GM20431 (cell line): ENCODE measurements around the gene UPF2.
"Not testable (repeated sequence)": the region's sequence is repeated elsewhere in the genome, so short reads cannot be mapped to it uniquely, and the experiment has no call there.

Experiments
- in situ Hi-C: fragments of 300-500 bp; cut with MseI, MboI; formaldehyde crosslinking; loops from one replicate; pipeline ENCODE4 v1.15.0; 2020; ENCODE audit warnings: low sequenced_read_pairs; ENCODE audit not compliant: unreplicated experiment

UPF2 gene

GRCh38 chr10:11909618-11910017 lies 133.0 kb downstream of the UPF2 start:
- in situ Hi-C loops, result no loop called here

- in situ Hi-C loops, result no loop called here
Measured at GRCh38 chr10:11908991-11909390, 133.6 kb downstream of the UPF2 start.

DNA sequence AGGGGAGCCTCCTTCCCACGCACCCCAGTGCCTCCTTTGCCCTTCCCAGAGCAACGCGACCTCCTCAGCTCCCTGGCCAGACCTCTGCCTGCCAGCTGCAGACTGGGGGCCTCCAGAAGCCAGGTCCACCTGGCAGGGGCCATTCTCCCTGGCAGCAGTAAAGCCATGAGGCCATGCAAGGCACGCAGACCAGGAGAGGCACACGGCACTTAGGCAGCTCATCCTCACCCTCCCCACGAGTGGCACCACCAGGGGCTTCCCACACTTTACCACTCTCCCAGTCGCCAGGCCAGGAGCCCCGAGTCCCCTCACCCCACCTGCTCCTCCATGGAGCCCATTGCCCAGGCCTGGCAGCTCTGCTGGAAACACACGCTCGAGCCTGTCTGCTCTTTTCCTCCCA lies 134.1 kb downstream of the UPF2 start:
- in situ Hi-C loops, result no loop called here

DNA sequence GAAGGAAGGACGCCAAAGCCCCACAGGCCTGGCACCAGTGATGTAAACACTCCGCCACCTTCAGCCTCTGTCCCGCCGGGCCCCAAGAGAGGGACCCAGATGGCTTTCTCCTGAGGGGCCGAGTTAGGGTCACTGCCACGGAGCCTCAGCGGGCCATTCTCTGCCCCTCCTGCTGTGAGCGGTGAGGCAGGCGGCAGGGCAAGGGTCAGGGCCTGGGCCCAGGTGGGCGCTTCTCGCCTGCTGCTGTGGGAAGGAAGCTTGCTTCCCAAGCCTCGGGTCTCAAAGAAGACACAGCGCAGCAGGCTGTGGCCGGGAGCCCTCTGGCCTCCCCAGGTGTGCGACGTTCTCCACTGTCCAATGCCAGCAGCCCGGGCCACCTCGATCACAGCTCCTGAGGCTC lies 134.7 kb downstream of the UPF2 start:
- in situ Hi-C loops, result no loop called here

GRCh38 chr10:11906714-11907113 lies 135.9 kb downstream of the UPF2 start:
- in situ Hi-C loops, result no loop called here

GRCh38 chr10:11902646-11903045 lies 140.0 kb downstream of the UPF2 start:
- in situ Hi-C loops, result no loop called here

DNA sequence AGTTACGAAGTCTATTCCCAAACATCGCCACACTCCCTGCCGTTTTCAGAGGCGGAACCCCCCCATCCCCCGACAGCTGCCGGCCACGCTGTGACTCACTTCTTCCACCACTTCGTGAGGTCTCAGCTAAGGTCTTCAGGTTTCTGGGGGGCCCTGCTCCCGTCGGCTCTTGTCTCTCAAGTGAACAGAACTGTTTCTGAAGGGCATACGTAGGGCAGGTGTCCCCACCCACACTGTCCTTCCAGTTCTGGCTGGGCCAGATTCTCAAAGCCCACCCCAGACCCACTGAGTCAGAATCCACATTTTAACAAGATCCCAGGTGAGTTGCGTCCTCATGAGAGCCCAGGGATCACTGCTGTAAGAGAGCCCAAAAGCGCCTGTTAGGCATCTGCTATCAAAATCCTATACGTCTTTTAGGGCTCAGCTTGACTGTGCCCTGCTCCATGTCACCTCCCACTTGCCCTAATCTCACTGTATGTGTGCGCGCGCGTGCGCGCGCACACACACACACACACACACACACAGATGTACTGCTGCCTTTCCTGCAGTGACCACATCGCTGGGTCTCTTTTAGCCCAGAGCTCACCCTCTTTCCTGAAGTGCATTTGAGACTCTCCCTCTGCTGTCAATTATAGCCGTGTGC lies 140.7 kb downstream of the UPF2 start:
- in situ Hi-C loops, result no loop called here

GRCh38 chr10:11901454-11901832 lies 141.2 kb downstream of the UPF2 start:
- in situ Hi-C loops, result no loop called here

DNA sequence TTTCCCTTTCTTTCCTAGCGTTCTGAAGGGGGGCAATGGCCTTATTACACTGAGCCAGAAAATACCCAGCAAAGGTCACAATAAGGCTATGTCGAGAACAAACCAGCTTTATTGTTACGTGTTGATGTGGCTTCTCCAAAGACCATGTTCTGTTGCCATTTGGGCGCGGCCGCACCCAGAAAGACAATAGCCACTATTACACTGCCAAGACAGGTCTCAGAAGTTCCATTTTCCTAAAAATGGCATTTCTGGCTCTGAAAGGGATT lies 141.6 kb downstream of the UPF2 start:
- in situ Hi-C loops, result no loop called here

- in situ Hi-C loops, result no loop called here
Measured at GRCh38 chr10:11899067-11899876, 143.3 kb downstream of the UPF2 start.

- in situ Hi-C loops, result no loop called here
Measured at GRCh38 chr10:11898372-11899066, 144.1 kb downstream of the UPF2 start.

DNA sequence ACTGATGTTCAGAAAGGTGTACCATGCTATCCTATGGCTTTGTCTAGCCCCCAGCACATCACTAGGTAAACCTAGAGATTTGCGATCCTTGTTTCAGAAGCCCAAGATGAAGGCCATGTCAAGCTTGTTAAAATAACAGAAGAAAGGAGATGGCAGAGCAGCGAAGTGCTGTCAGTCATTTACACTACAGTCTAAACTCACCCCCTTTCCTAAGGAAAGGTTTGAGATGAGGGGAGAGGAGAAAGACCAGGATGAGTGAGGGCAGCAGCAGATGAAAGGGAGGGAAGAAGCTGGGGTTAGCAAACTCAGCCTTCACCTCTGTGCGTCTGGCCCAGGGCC lies 144.6 kb downstream of the UPF2 start:
- in situ Hi-C loops, result no loop called here

DNA sequence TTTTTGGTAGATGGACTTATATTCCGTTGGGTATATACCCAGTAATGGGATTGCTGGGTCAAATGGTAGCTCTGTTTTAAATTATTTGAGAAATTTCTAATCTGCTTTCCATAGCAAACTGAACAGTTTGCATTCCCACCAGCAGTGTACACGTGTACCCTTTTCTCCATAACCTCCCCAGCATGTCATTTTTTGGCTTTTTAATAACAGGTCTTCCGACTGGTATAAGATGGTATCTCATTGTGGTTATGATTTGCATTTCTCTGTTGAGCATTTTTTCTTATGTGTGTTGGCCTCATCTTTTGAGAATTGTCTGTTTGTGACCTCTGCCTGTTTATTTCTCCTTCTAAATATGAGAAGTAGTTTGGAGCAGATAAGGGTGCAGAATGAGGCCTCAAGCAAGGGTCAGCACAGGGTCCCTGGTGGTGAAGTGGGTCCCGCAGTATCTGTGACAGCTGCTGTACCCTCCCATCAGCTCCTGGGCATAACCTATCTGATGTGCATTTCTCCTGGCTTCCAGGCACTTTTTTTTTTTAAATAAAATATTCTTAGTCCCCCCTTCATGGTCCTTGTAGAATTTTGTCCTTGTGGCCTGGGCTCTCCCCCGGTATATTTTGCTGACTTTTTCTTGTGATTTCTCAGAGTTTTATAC lies 145.9 kb downstream of the UPF2 start:
- in situ Hi-C loops, result no loop called here

DNA sequence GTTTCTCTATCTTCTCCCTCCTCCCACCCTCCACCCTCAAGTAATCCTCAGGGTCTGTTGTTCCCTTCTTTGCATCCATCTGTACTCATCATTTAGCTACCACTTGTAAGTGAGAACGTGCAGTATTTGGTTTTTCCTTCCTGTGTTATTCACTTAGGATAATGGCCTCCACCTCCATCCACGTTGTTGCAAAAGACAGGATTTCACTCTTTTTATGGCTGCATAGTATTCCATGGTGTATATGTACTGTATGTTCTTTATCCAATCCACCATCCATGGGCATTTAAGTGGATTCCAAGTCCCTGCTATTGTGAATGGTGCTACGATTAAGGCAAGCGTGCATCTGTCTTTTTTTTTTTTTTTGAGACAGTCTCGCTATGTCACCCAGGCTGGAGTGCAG lies 147.0 kb downstream of the UPF2 start:
- in situ Hi-C loops, result no loop called here

DNA sequence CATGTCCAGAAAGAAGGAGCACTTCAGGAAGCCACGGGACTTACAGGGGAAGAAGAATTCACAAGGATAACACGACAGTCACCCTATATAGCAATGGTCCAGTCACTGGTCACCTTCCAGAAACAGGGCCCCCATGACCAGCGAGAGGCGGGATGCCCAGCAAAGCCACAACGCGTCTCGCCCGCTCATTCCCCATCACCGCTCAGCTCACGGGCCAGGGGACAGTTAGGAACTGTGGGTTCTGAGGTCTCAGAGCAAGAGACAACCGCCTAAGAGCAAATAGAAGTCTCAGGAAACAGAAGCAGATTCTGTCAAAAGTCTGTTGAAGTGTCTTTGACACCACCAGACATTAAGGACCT lies 147.5 kb downstream of the UPF2 start:
- in situ Hi-C loops, result no loop called here

DNA sequence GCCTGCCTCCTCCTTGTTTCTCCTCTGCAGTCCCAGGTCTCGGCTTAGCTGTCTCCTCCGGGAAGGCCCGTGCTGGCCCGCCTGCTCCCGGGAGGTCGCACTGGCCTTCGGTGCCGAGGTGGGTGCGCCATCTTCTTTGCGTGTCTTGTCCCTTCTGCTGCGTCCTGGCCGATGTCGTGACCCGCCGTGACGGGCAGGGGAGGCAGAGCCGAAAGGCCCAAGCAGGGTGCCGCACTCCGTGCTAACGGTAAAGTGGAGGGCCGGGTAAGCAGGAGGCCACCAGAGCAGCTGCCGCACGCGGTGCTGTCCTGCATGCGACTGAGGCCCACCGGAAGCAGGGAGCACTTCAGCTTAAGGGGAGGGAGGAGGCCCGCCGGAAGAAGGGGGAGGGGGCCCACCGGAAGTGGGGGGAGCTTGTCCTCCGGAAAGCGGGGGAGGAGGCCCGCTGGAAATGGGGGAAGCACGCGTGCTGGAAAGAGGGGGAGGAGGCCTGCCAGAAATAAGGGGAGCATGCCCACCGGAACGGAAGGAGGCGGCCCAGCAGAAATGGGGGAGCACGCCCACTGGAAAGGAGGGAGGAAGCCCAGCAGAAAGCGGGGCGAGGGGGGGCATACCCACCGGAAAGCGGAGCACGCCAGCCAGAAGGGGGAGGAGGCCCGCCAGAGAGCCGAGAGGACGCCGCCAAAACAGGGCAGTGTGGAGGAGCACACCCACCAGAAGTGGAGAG lies 148.1 kb downstream of the UPF2 start:
- in situ Hi-C loops, result no loop called here

DNA sequence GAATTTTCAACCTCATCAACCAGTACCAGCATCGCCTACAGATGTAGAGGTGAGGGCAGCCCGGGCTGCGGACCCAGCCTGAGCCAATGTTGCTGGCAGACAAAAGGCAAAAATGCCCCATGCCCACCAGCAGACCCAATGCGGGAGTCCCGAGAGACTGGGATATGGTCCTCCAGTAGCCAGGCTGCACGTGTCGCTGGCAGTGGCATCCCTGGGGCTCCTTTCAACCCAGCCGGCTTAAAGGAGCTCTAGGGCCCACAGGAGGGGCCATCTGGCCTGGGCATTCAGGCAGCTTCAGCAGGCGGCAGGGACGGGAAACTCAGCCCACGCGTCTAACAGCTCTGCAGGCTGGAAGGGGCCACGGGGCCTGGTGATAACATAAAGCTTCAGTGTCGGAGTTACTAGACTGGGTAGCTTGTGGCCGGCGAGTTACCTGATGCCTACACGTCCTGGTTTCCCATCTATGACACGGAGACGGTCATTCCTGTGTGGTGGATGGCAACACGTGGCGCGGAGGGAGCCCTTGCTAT lies 148.8 kb downstream of the UPF2 start:
- in situ Hi-C loops, result no loop called here

GRCh38 chr10:11891776-11892486 lies 150.7 kb downstream of the UPF2 start:
- in situ Hi-C loops, result no loop called here

DNA sequence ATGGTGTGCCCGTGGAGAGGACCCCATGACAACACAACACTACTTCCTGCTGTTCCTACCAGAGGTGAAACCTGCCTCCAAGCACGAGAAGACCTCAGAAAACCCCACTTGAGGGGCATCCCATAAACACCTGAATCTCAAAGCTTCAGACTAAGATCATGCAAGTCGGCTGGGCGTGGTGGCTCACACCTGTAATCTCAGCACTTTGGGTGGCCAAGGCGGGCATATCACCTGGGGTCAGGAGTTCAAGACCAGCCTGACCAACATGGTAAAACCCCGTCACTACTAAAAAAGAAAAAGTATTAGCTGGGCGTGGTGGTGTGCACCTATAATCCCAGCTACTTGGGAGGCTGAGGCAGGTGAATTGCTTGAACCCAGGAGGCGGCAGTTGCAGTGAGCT lies 153.3 kb downstream of the UPF2 start:
- in situ Hi-C loops, result not testable (repeated sequence)
